SK-N-SH (cell line): ENCODE results near the gene ZNF827.

Source experiments
- EP300 ChIP-seq, 2 experiments: IDR thresholded peaks; 2 replicates each; pipeline versions ENCODE4 v1.4.0 to v1.6.1; 2012; ENCODE audit warnings: borderline replicate concordance in 1 of 2, low read depth in 1 of 2, low read length in 1 of 2
- FOXM1 ChIP-seq: IDR thresholded peaks from 2 replicates; pipeline ENCODE4 v1.4.0; 2012; ENCODE audit warnings: low read depth, mild to moderate bottlenecking
- POLR2AphosphoS5 ChIP-seq: IDR thresholded peaks from 2 replicates; pipeline ENCODE4 v1.6.1; 2012; ENCODE audit warnings: low read depth, low read length
- RFX5 ChIP-seq: IDR thresholded peaks from 2 replicates; pipeline ENCODE4 v1.6.1; 2012; ENCODE audit warnings: mild to moderate bottlenecking, improper control_type of control experiment, low read length
- TAF1 ChIP-seq: IDR thresholded peaks from 2 replicates; pipeline ENCODE4 v1.6.1; 2012; ENCODE audit warnings: low read depth, mild to moderate bottlenecking, low read length, moderate library complexity, borderline replicate concordance
- TF ChIP-seq, protein P1 (sequence below): fragments of 150-350 bp; IDR thresholded peaks from 2 replicates; pipeline ENCODE4 v1.6.1; 2017; ENCODE audit warnings: antibody characterized with exemption, low read length, low read depth, borderline replicate concordance
- TF ChIP-seq, protein P2 (sequence below): fragments of 200-600 bp; sonication (generic); IDR thresholded peaks from 2 replicates; pipeline ENCODE4 v1.6.1; 2017; ENCODE audit warnings: antibody characterized with exemption, mild to moderate bottlenecking, moderate library complexity
- TF ChIP-seq, protein P3 (sequence below): IDR thresholded peaks from 2 replicates; pipeline ENCODE4 v1.4.0; 2012; ENCODE audit warnings: low read depth, borderline replicate concordance
- TF ChIP-seq, protein P4 (sequence below): IDR thresholded peaks from 2 replicates; pipeline ENCODE4 v1.6.1; 2012; ENCODE audit warnings: mild to moderate bottlenecking, low read depth, low read length, moderate library complexity

DNA sequence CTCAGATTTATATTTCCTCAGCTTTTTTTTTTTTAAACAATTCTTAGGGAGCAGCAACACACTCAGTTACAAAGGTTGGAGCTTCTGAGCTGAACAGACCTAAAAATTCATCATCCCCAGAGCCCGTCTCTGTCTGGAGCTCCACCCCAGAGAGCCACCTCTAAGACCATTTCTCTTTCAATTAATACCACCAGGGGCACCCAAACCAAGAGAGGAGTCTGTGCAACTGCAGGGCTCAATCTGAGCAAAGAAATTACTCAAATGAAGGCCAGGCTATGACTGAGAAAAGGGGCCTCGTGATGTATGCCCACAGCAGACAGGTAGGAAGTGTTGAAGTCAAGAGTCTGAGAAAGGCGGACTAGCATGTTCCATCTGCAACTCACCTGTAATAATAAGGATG lies 163.2 kb downstream of the ZNF827 start:
- TF ChIP-seq, protein P1, sequence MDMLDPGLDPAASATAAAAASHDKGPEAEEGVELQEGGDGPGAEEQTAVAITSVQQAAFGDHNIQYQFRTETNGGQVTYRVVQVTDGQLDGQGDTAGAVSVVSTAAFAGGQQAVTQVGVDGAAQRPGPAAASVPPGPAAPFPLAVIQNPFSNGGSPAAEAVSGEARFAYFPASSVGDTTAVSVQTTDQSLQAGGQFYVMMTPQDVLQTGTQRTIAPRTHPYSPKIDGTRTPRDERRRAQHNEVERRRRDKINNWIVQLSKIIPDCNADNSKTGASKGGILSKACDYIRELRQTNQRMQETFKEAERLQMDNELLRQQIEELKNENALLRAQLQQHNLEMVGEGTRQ, result no peak
- TF ChIP-seq, protein P2, sequence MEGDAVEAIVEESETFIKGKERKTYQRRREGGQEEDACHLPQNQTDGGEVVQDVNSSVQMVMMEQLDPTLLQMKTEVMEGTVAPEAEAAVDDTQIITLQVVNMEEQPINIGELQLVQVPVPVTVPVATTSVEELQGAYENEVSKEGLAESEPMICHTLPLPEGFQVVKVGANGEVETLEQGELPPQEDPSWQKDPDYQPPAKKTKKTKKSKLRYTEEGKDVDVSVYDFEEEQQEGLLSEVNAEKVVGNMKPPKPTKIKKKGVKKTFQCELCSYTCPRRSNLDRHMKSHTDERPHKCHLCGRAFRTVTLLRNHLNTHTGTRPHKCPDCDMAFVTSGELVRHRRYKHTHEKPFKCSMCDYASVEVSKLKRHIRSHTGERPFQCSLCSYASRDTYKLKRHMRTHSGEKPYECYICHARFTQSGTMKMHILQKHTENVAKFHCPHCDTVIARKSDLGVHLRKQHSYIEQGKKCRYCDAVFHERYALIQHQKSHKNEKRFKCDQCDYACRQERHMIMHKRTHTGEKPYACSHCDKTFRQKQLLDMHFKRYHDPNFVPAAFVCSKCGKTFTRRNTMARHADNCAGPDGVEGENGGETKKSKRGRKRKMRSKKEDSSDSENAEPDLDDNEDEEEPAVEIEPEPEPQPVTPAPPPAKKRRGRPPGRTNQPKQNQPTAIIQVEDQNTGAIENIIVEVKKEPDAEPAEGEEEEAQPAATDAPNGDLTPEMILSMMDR, result no peak
- TF ChIP-seq FOXM1 (no peak), TAF1 (no peak), EP300 (IDR thresholded peaks at IDR 0.05; ENCODE audit: borderline replicate concordance in 1 of 2, low read depth in 1 of 2, low read length in 1 of 2) (no peak), RFX5 (no peak), POLR2AphosphoS5 (no peak)
- TF ChIP-seq, protein P3, sequence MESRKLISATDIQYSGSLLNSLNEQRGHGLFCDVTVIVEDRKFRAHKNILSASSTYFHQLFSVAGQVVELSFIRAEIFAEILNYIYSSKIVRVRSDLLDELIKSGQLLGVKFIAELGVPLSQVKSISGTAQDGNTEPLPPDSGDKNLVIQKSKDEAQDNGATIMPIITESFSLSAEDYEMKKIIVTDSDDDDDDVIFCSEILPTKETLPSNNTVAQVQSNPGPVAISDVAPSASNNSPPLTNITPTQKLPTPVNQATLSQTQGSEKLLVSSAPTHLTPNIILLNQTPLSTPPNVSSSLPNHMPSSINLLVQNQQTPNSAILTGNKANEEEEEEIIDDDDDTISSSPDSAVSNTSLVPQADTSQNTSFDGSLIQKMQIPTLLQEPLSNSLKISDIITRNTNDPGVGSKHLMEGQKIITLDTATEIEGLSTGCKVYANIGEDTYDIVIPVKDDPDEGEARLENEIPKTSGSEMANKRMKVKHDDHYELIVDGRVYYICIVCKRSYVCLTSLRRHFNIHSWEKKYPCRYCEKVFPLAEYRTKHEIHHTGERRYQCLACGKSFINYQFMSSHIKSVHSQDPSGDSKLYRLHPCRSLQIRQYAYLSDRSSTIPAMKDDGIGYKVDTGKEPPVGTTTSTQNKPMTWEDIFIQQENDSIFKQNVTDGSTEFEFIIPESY, result no peak
- TF ChIP-seq, protein P4, sequence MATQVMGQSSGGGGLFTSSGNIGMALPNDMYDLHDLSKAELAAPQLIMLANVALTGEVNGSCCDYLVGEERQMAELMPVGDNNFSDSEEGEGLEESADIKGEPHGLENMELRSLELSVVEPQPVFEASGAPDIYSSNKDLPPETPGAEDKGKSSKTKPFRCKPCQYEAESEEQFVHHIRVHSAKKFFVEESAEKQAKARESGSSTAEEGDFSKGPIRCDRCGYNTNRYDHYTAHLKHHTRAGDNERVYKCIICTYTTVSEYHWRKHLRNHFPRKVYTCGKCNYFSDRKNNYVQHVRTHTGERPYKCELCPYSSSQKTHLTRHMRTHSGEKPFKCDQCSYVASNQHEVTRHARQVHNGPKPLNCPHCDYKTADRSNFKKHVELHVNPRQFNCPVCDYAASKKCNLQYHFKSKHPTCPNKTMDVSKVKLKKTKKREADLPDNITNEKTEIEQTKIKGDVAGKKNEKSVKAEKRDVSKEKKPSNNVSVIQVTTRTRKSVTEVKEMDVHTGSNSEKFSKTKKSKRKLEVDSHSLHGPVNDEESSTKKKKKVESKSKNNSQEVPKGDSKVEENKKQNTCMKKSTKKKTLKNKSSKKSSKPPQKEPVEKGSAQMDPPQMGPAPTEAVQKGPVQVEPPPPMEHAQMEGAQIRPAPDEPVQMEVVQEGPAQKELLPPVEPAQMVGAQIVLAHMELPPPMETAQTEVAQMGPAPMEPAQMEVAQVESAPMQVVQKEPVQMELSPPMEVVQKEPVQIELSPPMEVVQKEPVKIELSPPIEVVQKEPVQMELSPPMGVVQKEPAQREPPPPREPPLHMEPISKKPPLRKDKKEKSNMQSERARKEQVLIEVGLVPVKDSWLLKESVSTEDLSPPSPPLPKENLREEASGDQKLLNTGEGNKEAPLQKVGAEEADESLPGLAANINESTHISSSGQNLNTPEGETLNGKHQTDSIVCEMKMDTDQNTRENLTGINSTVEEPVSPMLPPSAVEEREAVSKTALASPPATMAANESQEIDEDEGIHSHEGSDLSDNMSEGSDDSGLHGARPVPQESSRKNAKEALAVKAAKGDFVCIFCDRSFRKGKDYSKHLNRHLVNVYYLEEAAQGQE, result no peak
